ENCODE measurements around the gene JAKMIP1.

The JAKMIP1 gene

GRCh38 chr4:6055436-6055835, 144.9 kb downstream of the JAKMIP1 start:
- DNase-seq (ENCODE audit: low read depth) = no peak
- TF ChIP-seq CTCF (conservative IDR thresholded peaks at IDR 0.05; ENCODE audit: low read depth, low read length) = no peak
- H3K4me3 ChIP-seq (ENCODE audit: low read length) = no peak overlapping the region

GRCh38 chr4:6055030-6055429, 145.3 kb downstream of the JAKMIP1 start:
- TF ChIP-seq CTCF (conservative IDR thresholded peaks at IDR 0.05; ENCODE audit: low read depth, low read length) = no peak
- no peak overlapping the region for H3K4me3 ChIP-seq (ENCODE audit: low read length)
- DNase-seq (ENCODE audit: low read depth) = no peak

- TF ChIP-seq CTCF (conservative IDR thresholded peaks at IDR 0.05; ENCODE audit: low read depth, low read length) = no peak
- DNase-seq (ENCODE audit: low read depth) = no peak
- no peak overlapping the region for H3K4me3 ChIP-seq (ENCODE audit: low read length)
Measured at GRCh38 chr4:6054162-6054922, 146.0 kb downstream of the JAKMIP1 start.

GRCh38 chr4:6052679-6053078, 147.7 kb downstream of the JAKMIP1 start:
- H3K4me3 ChIP-seq (ENCODE audit: low read length) = no peak overlapping the region
- DNase-seq (ENCODE audit: low read depth) = no peak
- no peak for TF ChIP-seq CTCF (conservative IDR thresholded peaks at IDR 0.05; ENCODE audit: low read depth, low read length)

GRCh38 chr4:6050551-6050950, 149.8 kb downstream of the JAKMIP1 start:
- DNase-seq (ENCODE audit: low read depth) = peak; percentile 4
- H3K4me3 ChIP-seq (ENCODE audit: low read length) = no peak overlapping the region
- TF ChIP-seq CTCF (conservative IDR thresholded peaks at IDR 0.05; ENCODE audit: low read depth, low read length) = no peak

GRCh38 chr4:6049985-6050384, 150.4 kb downstream of the JAKMIP1 start:
- H3K4me3 ChIP-seq (ENCODE audit: low read length) = no peak overlapping the region
- DNase-seq (ENCODE audit: low read depth) = no peak
- TF ChIP-seq CTCF (conservative IDR thresholded peaks at IDR 0.05; ENCODE audit: low read depth, low read length) = no peak

GRCh38 chr4:6049278-6049677, 151.1 kb downstream of the JAKMIP1 start:
- TF ChIP-seq CTCF (conservative IDR thresholded peaks at IDR 0.05; ENCODE audit: low read depth, low read length) = no peak
- H3K4me3 ChIP-seq (ENCODE audit: low read length) = no peak overlapping the region

More at GRCh38 chr4:6049278-6049677, 151.1 kb downstream of the JAKMIP1 start:
- no peak for DNase-seq (ENCODE audit: low read depth)

Measured in retinal pigment epithelial cell (primary cell).